Vagina (tissue), 2 donors: ENCODE results near the gene GLT8D2. TPM values are rescaled to one million over a fixed set of nuclear protein-coding genes. Genes with fewer than 3 reads are reported as not detected.

ENCODE experiments used
- DNase-seq, 2 donors: peaks; one replicate each; pipeline ENCODE4 v3.0.0-alpha.2; 2017; ENCODE audit errors: extremely low spot score in 2 of 2
- H3K27ac ChIP-seq: fragments of 200-600 bp; sonication (generic); one replicate; pipeline ENCODE4 v1.5.1; 2019
- H3K27me3 ChIP-seq: fragments of 200-600 bp; sonication (generic); one replicate; pipeline ENCODE4 v1.5.1; 2019
- H3K36me3 ChIP-seq, 2 donors: fragments of 200-600 bp; sonication (generic); one replicate each; pipeline ENCODE4 v1.5.1; 2017 to 2019
- H3K4me1 ChIP-seq: fragments of 200-600 bp; sonication (generic); one replicate; pipeline ENCODE4 v1.5.1; 2019
- H3K4me3 ChIP-seq, 2 donors: fragments of 200-600 bp; sonication (generic); 1 replicate in 1 of 2; 2 replicates in 1 of 2; pipeline ENCODE4 v1.5.1; 2016 to 2019
- H3K9me3 ChIP-seq: fragments of 200-600 bp; sonication (generic); one replicate; pipeline ENCODE4 v1.5.1; 2019
- POLR2A ChIP-seq, 2 donors: fragments of 450-650 bp; IDR thresholded peaks; one replicate each; pipeline ENCODE4 v1.6.1; 2017; ENCODE audit warnings: antibody characterized with exemption in 2 of 2, mild to moderate bottlenecking in 2 of 2, moderate library complexity in 2 of 2
- POLR2AphosphoS5 ChIP-seq, 2 donors: sonication (generic); formaldehyde crosslinking; IDR thresholded peaks; one replicate each; pipeline ENCODE4 v1.9.0; 2017; ENCODE audit warnings: antibody characterized with exemption in 2 of 2, mild to moderate bottlenecking in 2 of 2, low read depth in 1 of 2; ENCODE audit not compliant: insufficient read depth in 1 of 2
- intact Hi-C: fragments of 100-400 bp; cut with DNase I; formaldehyde crosslinking; loops from one replicate; pipeline ENCODE4 v1.15.1; 2023
- total RNA-seq: library from RNA; depleted of rRNA; stranded (reverse); fragments of >200 nt; gene quantifications from one replicate; pipeline ENCODE4 v1.2.3, GENCODE V29; 2016
- TF ChIP-seq, protein P1 (sequence below), 3 experiments: fragments of 450-650 bp in 2 of 3; fragments of 200-600 bp in 1 of 3; sonication (generic) in 1 of 3; IDR thresholded peaks; one replicate each; pipeline ENCODE4 v1.5.1; 2017 to 2019; ENCODE audit warnings: antibody characterized with exemption in 3 of 3, mild to moderate bottlenecking in 2 of 3, moderate library complexity in 2 of 3

GLT8D2 gene
- total RNA-seq, 1 donor from 2014 or later: 11.0 TPM

DNA sequence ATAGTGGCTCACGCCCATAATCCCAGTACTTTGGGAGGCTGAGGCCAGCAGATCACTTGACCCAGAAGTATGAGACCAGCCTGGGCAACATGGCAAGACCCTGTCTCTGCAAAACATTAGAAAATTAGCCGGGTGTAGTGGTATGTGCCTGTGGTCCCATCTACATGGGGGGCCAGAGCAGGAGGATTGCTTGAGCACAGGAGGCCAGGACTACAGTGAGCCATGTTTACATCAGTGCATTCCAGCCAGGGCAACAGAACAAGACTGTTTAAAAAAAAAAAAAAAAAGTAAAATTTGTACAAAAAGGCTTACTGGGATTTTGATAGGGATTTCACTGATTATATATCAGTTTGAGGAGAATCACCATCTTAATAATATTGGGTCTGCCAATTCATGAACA, 22.1 kb upstream of the GLT8D2 start:
- TF ChIP-seq, protein P1, sequence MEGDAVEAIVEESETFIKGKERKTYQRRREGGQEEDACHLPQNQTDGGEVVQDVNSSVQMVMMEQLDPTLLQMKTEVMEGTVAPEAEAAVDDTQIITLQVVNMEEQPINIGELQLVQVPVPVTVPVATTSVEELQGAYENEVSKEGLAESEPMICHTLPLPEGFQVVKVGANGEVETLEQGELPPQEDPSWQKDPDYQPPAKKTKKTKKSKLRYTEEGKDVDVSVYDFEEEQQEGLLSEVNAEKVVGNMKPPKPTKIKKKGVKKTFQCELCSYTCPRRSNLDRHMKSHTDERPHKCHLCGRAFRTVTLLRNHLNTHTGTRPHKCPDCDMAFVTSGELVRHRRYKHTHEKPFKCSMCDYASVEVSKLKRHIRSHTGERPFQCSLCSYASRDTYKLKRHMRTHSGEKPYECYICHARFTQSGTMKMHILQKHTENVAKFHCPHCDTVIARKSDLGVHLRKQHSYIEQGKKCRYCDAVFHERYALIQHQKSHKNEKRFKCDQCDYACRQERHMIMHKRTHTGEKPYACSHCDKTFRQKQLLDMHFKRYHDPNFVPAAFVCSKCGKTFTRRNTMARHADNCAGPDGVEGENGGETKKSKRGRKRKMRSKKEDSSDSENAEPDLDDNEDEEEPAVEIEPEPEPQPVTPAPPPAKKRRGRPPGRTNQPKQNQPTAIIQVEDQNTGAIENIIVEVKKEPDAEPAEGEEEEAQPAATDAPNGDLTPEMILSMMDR (IDR thresholded peaks at IDR 0.05): no peak
- TF ChIP-seq POLR2AphosphoS5 (IDR thresholded peaks at IDR 0.05; ENCODE audit: insufficient read depth in 1 of 2, low read depth in 1 of 2) (no peak), POLR2A (IDR thresholded peaks at IDR 0.05) (no peak)
- no peaks in the 10 kb centered on the region for H3K9me3 ChIP-seq
- peaks cover 0 to 12% of the 10 kb centered on the region in 2 donors for H3K36me3 ChIP-seq
- H3K27ac ChIP-seq: no peak overlapping the region
- intact Hi-C loops: no loop called here
- no peak overlapping the region for H3K4me3 ChIP-seq
- no peak for DNase-seq
- H3K4me1 ChIP-seq: peaks cover 3% of the 10 kb centered on the region
- no peaks in the 10 kb centered on the region for H3K27me3 ChIP-seq

GRCh38 chr12:104064842-104065427, 14.9 kb upstream of the GLT8D2 start:
- H3K4me3 ChIP-seq: peak overlapping the region; percentile 59 to 78
- DNase-seq: no peak
- TF ChIP-seq POLR2AphosphoS5 (IDR thresholded peaks at IDR 0.05; ENCODE audit: insufficient read depth in 1 of 2, low read depth in 1 of 2): no peak
- H3K36me3 ChIP-seq: peaks cover 0 to 8% of the 10 kb centered on the region in 2 donors
- no peaks in the 10 kb centered on the region for H3K9me3 ChIP-seq
- intact Hi-C loops: no loop called here
- H3K4me1 ChIP-seq: peaks cover 29% of the 10 kb centered on the region
- H3K27ac ChIP-seq: peak overlapping the region; percentile 95
- no peaks in the 10 kb centered on the region for H3K27me3 ChIP-seq

DNA sequence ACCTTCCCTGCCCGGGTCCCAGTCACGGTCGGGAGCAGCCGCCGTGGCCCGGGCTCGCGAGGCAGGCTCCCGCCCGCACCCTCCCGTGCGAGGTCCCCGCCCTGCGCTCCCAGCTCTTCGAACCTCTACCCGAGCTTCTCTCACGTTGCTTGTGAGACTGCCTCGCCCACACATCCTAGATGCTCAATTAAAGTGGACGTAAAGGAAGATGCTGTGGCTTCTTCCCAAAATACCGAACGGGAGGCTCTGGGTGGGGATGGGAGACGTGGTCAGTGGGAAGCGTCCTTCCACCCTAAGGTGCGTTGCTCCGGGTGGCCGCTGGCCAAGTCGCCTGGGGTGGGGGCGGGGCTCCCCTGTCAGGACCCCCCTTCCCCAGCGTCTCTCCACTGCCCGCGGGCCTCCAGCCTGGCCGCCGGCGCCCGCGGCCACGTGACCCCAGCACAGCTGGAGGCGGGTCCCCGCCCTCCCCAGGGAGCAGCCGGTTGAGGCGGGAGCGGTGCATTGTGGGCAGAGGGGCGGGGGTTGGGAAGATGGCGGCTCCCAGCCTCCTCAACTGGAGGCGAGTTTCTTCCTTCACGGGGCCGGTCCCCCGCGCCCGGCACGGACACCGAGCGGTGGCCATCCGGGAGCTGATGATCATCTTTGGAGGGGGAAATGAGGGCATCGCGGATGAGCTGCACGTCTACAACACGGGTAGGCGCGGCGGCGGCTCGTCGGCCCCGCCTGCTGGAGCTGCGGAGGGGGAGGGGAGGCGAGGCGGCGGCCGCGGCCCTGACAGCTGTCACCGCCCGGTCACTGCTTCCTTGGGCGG, 14.2 kb upstream of the GLT8D2 start, which contains the start of gene HCFC2:
TSS of gene HCFC2 (plus strand) at position 501 of the 811 bp plus-strand sequence. CDS start at position 531, 30 bp downstream.
- peak within 1 kb of the TSS; percentile 59 to 78 for H3K4me3 ChIP-seq
- DNase-seq: no peak
- intact Hi-C loops: no loop called here
- H3K27ac ChIP-seq: peak within 1 kb of the TSS; percentile 95
- no peaks in the 10 kb centered on the region for H3K27me3 ChIP-seq
- peaks cover 29% of the 10 kb centered on the region for H3K4me1 ChIP-seq
- no peaks in the 10 kb centered on the region for H3K9me3 ChIP-seq
- H3K36me3 ChIP-seq: peaks cover 0 to 4% of the 10 kb centered on the region in 2 donors
- TF ChIP-seq, protein P1 (IDR thresholded peaks at IDR 0.05): no peak
- TF ChIP-seq POLR2AphosphoS5 (IDR thresholded peaks at IDR 0.05; ENCODE audit: insufficient read depth in 1 of 2, low read depth in 1 of 2) (peak; percentile 72 to 96), POLR2A (IDR thresholded peaks at IDR 0.05) (peak in 1 of 2 donors; percentile 76)

DNA sequence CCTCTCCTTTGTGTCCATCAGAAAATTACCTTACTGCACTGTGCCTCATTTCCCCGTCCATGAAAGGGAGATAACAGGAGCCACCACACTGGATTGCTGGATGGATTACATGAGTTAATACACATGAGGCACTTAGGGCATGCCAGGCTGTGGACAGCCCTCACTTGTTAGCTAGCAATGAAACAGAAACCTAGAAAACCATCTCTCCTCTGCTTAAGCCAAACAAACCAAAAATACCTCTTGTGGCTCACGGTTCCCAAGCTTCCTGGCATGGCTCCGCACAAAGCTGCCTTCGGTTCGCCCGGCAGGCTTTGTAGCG, 13.7 kb upstream of the GLT8D2 start:
- intact Hi-C loops: no loop called here
- Histone ChIP-seq H3K27me3 (no peaks in the 10 kb centered on the region), H3K27ac (peak overlapping the region; percentile 95), H3K9me3 (no peaks in the 10 kb centered on the region), H3K4me1 (peaks cover 29% of the 10 kb centered on the region), H3K4me3 (peak overlapping the region; percentile 59 to 78), H3K36me3 (peaks cover 0 to 4% of the 10 kb centered on the region in 2 donors)
- no peak for TF ChIP-seq POLR2AphosphoS5 (IDR thresholded peaks at IDR 0.05; ENCODE audit: insufficient read depth in 1 of 2, low read depth in 1 of 2)
- TF ChIP-seq, protein P1 (IDR thresholded peaks at IDR 0.05): no peak
- TF ChIP-seq POLR2A (IDR thresholded peaks at IDR 0.05): no peak
- no peak for DNase-seq

- no peak for DNase-seq
- Histone ChIP-seq H3K4me3 (no peak overlapping the region), H3K27ac (no peak overlapping the region), H3K27me3 (no peaks in the 10 kb centered on the region), H3K36me3 (no peaks in the 10 kb centered on the region), H3K9me3 (no peaks in the 10 kb centered on the region), H3K4me1 (peaks cover 15% of the 10 kb centered on the region)
- intact Hi-C loops: no loop called here
- TF ChIP-seq, protein P1 (IDR thresholded peaks at IDR 0.05): no peak
- TF ChIP-seq POLR2A (IDR thresholded peaks at IDR 0.05): no peak
- no peak for TF ChIP-seq POLR2AphosphoS5 (IDR thresholded peaks at IDR 0.05; ENCODE audit: insufficient read depth in 1 of 2, low read depth in 1 of 2)
These were observed 10.8 kb upstream of the GLT8D2 start for GRCh38 chr12:104060791-104061190.
